ENCODE results near the gene MLYCD. TPM values are rescaled to one million over a fixed set of nuclear protein-coding genes. Genes with fewer than 3 reads are reported as not detected.

The MLYCD gene
- total RNA-seq, 1 donor from 2014 or later, result 50.4 TPM

DNA sequence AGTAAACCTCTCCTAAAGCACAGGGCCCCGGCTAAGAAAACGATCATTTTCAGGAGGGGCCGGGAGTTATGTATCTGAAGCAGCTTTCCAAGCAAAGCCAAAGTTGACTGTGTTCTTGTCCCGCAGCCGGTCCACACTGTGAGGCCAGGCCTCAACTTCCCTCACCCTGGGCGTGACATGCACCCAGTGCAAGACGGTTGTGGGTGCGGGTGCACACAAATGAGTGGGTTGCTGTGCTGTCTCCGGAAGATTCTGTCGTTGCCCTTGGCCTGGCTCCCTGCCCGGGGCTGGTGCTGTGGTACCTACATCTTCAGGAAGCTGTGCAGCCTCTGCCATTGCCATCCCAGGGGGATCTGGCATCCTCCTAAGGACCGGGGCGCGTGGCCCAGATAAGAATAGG lies 16.6 kb downstream of the MLYCD start:
- H3K9me3 ChIP-seq (replicated peaks), result no peaks in the 10 kb centered on the region
- peaks cover 88% of the 10 kb centered on the region for H3K36me3 ChIP-seq
- TF ChIP-seq, protein P1, sequence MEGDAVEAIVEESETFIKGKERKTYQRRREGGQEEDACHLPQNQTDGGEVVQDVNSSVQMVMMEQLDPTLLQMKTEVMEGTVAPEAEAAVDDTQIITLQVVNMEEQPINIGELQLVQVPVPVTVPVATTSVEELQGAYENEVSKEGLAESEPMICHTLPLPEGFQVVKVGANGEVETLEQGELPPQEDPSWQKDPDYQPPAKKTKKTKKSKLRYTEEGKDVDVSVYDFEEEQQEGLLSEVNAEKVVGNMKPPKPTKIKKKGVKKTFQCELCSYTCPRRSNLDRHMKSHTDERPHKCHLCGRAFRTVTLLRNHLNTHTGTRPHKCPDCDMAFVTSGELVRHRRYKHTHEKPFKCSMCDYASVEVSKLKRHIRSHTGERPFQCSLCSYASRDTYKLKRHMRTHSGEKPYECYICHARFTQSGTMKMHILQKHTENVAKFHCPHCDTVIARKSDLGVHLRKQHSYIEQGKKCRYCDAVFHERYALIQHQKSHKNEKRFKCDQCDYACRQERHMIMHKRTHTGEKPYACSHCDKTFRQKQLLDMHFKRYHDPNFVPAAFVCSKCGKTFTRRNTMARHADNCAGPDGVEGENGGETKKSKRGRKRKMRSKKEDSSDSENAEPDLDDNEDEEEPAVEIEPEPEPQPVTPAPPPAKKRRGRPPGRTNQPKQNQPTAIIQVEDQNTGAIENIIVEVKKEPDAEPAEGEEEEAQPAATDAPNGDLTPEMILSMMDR (IDR thresholded peaks at IDR 0.05; ENCODE audit: borderline replicate concordance), result no peak
- H3K27ac ChIP-seq (replicated peaks), result no peak overlapping the region
- no peaks in the 10 kb centered on the region for H3K27me3 ChIP-seq (ENCODE audit: low read depth)
- H3K4me3 ChIP-seq, result no peak overlapping the region
- intact Hi-C loops (cut with micrococcal nuclease), result no loop called here
- peaks cover 43% of the 10 kb centered on the region for H3K4me1 ChIP-seq
- no peak for DNase-seq

DNA sequence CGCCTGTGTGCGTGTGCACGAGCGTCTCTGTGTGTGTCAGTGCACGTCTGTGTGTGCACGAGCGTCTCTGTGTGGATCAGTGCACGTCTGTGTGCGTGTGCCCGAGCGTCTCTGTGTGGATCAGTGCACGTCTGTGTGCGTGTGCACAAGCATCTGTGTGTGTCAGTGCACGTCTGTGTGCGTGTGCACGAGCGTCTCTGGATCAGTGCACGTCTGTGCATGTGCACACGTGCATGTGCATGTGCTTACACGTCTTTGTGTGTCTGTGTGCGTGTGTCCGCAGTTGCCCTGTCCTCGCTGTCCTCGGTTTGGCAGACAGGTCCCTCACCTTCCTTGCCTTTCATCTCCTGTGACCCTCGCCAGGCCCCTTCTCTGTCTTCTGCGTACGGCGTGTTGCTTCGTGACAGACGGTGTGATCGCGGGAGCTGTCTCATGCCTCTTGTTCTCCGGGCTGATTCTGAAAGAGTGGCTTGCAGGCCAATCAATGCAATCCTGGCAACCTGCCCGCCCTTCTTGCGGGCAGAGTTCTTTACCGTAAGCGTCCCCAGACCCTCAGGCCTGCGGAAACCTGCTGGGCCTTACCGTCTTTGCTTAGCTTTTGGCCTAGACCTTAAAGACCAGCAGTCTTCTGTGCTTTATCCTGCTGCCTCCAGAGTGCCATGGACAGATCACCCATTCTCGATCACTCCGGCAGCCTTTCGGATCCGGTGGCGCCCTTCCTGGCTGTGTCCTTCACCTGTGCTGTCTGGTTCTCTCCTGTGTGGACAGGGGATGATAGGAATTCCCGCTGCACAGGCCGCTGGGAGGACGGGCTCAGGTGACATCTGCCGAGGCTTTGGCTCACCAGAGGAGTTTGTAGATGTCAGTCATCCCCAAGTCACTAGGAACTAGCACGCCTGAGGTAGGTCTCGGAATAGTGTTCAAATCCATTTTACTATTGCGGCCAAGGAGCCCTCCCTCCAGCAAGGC lies 18.5 kb downstream of the MLYCD start:
- peaks cover 35% of the 10 kb centered on the region for H3K4me1 ChIP-seq
- DNase-seq, result peak; percentile 17
- H3K36me3 ChIP-seq, result peaks cover 70% of the 10 kb centered on the region
- no peaks in the 10 kb centered on the region for H3K27me3 ChIP-seq (ENCODE audit: low read depth)
- H3K27ac ChIP-seq (replicated peaks), result no peak overlapping the region
- H3K9me3 ChIP-seq (replicated peaks), result no peaks in the 10 kb centered on the region
- TF ChIP-seq, protein P1 (IDR thresholded peaks at IDR 0.05; ENCODE audit: borderline replicate concordance), result no peak
- H3K4me3 ChIP-seq, result no peak overlapping the region
- intact Hi-C loops (cut with micrococcal nuclease), result no loop called here

DNA sequence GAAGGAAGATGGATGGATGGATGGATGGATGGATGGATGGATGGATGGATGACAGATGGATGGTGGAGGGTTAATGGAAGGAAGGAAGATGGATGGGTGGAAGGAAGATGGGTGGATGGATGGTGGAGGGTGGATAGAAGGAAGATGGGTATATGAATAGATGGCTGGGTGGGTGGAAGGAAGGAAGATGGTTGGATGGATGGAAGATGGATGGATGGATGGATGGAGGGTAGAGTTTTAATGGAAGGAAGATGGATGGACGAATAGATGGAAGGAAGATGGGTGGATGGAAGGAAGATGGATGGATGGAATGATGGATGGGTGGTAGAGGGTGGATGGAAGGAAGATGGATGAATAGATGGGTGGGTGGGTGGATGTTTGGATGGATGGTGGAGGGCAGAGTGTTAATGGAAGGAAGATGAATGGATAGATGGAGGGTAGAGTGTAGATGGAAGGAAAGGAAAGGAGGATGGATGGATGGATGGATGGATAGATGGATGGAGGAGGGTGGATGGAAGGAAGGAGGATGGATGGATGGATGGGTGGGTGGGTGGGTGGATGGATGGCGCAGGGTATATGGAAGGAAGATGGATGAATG lies 22.1 kb downstream of the MLYCD start:
- intact Hi-C loops (cut with micrococcal nuclease), result no loop called here
- H3K9me3 ChIP-seq (replicated peaks), result no peaks in the 10 kb centered on the region
- no peaks in the 10 kb centered on the region for H3K27me3 ChIP-seq (ENCODE audit: low read depth)
- H3K36me3 ChIP-seq, result peaks cover 53% of the 10 kb centered on the region
- DNase-seq, result no peak
- TF ChIP-seq, protein P1 (IDR thresholded peaks at IDR 0.05; ENCODE audit: borderline replicate concordance), result no peak
- peaks cover 1% of the 10 kb centered on the region for H3K4me1 ChIP-seq
- H3K27ac ChIP-seq (replicated peaks), result no peak overlapping the region
- no peak overlapping the region for H3K4me3 ChIP-seq

DNA sequence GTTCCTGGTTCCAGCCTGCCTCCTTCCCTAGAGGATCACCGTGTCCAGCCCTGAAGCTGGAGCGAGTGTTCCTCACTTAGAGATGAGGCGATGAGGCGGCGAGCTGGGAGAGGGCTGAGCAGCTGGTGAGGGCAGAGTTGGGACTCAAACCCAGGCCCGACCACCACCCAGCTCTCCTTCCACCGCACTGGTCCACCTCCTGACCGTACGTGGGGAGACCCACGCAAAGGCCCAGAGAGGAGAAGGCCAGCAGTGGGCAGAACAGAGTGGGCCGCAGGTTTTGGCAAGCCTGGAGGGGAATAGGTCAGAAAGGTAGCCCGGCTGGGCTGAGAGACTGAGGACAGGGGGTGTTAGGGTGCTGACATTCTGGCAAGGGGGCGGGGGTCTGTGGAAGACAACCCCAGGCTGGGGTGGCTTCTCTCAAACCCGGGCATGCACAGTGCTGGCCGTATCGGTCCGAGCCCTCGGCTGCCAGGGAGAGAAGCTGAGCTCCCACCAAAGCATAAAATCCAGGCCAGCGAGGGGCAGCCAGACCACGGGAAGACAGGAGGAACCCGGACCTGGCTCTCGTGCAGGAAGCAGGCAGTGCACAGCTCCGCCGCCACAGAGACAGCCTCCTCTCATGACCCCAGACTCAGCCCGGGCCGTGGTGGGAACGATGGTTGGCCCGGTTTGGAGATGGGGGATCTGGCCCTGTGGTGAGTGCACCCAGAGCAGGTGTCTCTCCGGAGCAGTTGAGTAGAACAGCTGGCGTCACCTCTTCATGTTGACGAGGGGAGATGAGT lies 24.9 kb downstream of the MLYCD start:
- Histone ChIP-seq H3K4me3 (no peak overlapping the region), H3K36me3 (peaks cover 28% of the 10 kb centered on the region), H3K9me3 (replicated peaks) (no peaks in the 10 kb centered on the region), H3K27me3 (ENCODE audit: low read depth) (no peaks in the 10 kb centered on the region), H3K27ac (replicated peaks) (no peak overlapping the region), H3K4me1 (peaks cover 12% of the 10 kb centered on the region)
- peak; percentile 10 for DNase-seq
- TF ChIP-seq, protein P1 (IDR thresholded peaks at IDR 0.05; ENCODE audit: borderline replicate concordance), result no peak
- intact Hi-C loops (cut with micrococcal nuclease), result no loop called here

DNA sequence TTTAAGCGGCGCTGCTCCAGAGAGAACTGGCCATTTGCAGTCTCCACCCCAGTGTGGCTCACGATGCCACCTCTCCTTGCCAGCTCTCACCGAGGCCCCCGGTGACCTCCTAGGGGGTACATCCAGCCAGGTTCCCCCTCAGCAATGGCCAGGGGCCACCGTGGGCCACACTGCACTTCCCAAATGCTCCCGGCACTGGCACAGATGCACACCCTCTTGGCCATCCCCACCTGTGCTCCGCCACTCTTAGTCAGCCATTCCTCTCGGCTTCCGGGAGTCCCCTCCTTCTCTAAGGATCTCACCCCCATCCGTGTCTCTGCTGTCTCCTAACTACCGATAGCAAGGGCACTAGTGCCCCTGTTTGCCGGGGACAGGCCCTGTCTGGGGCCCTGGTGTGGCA lies 25.8 kb downstream of the MLYCD start:
- DNase-seq, result peak; percentile 8
- Histone ChIP-seq H3K4me1 (peaks cover 12% of the 10 kb centered on the region), H3K27me3 (ENCODE audit: low read depth) (no peaks in the 10 kb centered on the region), H3K4me3 (no peak overlapping the region), H3K27ac (replicated peaks) (no peak overlapping the region), H3K9me3 (replicated peaks) (no peaks in the 10 kb centered on the region), H3K36me3 (peaks cover 19% of the 10 kb centered on the region)
- intact Hi-C loops (cut with micrococcal nuclease), result no loop called here
- TF ChIP-seq, protein P1 (IDR thresholded peaks at IDR 0.05; ENCODE audit: borderline replicate concordance), result no peak
